ELR (cell line): ENCODE data around the gene DNM1.

Experiments
- DNase-seq: peaks from one replicate; pipeline ENCODE4 v3.0.0-alpha.2; 2015; ENCODE audit warnings: low read depth

The DNM1 gene

GRCh38 chr9:128203024-128203706 is at the start of gene DNM1:
Gene DNM1 (plus strand): TSS chr9:128203379. CDS start chr9:128203471, 92 bp downstream.
- peak; percentile 76 for DNase-seq

GRCh38 chr9:128153947-128154695 is 49.1 kb upstream of the DNM1 start:
- DNase-seq: no peak

- no peak for DNase-seq
Measured at GRCh38 chr9:128155736-128156500, 47.3 kb upstream of the DNM1 start.

- DNase-seq: no peak
Measured at GRCh38 chr9:128159522-128159783, 43.7 kb upstream of the DNM1 start.

GRCh38 chr9:128159784-128160602 is 43.2 kb upstream of the DNM1 start, which contains the start of gene BBLN:
Gene BBLN (plus strand): TSS chr9:128160265. CDS start chr9:128160408, 143 bp downstream.
- peak; percentile 95 for DNase-seq

- DNase-seq: peak; percentile 60
Measured at GRCh38 chr9:128160603-128160987, 42.6 kb upstream of the DNM1 start.

GRCh38 chr9:128161215-128161902 is 41.8 kb upstream of the DNM1 start:
- DNase-seq: no peak

GRCh38 chr9:128162215-128163026 is 40.8 kb upstream of the DNM1 start:
- DNase-seq: peak; percentile 29

GRCh38 chr9:128163027-128163515 is 40.1 kb upstream of the DNM1 start:
- DNase-seq: no peak

- no peak for DNase-seq
Measured at GRCh38 chr9:128163523-128164306, 39.5 kb upstream of the DNM1 start.

GRCh38 chr9:128164307-128164885 is 38.8 kb upstream of the DNM1 start:
- no peak for DNase-seq

- no peak for DNase-seq
Measured at GRCh38 chr9:128166169-128166568, 37.0 kb upstream of the DNM1 start.

- DNase-seq: no peak
Measured at GRCh38 chr9:128167209-128167608, 36.0 kb upstream of the DNM1 start.

- peak; percentile 54 for DNase-seq
Measured at GRCh38 chr9:128168731-128169308, 34.4 kb upstream of the DNM1 start.

GRCh38 chr9:128169492-128169891 is 33.7 kb upstream of the DNM1 start:
- no peak for DNase-seq

- no peak for DNase-seq
Measured at GRCh38 chr9:128169925-128170324, 33.3 kb upstream of the DNM1 start.

GRCh38 chr9:128174062-128174461 is 29.1 kb upstream of the DNM1 start:
- DNase-seq: no peak

GRCh38 chr9:128175102-128175563 is 28.0 kb upstream of the DNM1 start:
- DNase-seq: peak; percentile 85

GRCh38 chr9:128175726-128176125 is 27.5 kb upstream of the DNM1 start:
- no peak for DNase-seq
